HCT116 (cell line): ENCODE measurements around the gene DOK7.

Source experiments
- CTCF ChIP-seq, 3 experiments: fragments of 200-600 bp in 1 of 3; sonication (generic) in 1 of 3; IDR thresholded peaks in 2 of 3; conservative IDR thresholded peaks in 1 of 3; 2 replicates each; pipeline ENCODE4 v1.5.1; 2012 to 2017; ENCODE audit warnings: low read depth in 2 of 3, low read length in 2 of 3, antibody characterized with exemption in 1 of 3, borderline replicate concordance in 1 of 3, control low read depth in 1 of 3, mild to moderate bottlenecking in 1 of 3, mixed read lengths in 1 of 3, mixed run types in 1 of 3, moderate library complexity in 1 of 3; ENCODE audit not compliant: insufficient read depth in 1 of 3
- EZH2 ChIP-seq: fragments of 200-600 bp; sonication (generic); IDR thresholded peaks from 2 replicates; pipeline ENCODE4 v1.6.1; 2017; ENCODE audit warnings: antibody characterized with exemption, mixed run types
- RAD21 ChIP-seq: IDR thresholded peaks from 2 replicates; pipeline ENCODE4 v1.6.1; 2012; ENCODE audit warnings: low read depth, mild to moderate bottlenecking
- TCF7L2 ChIP-seq: IDR thresholded peaks from 2 replicates; pipeline ENCODE4 v1.7.0; 2011; ENCODE audit warnings: borderline replicate concordance, inconsistent platforms; ENCODE audit not compliant: insufficient read depth, insufficient read length; ENCODE audit errors: extremely low read depth
- ZNF274 ChIP-seq: fragments of 200-500 bp; sonication (Bioruptor generic); IDR thresholded peaks from 2 replicates; pipeline ENCODE4 v1.6.1; 2014; ENCODE audit warnings: mild to moderate bottlenecking, low read depth, low read length, inconsistent platforms

DNA sequence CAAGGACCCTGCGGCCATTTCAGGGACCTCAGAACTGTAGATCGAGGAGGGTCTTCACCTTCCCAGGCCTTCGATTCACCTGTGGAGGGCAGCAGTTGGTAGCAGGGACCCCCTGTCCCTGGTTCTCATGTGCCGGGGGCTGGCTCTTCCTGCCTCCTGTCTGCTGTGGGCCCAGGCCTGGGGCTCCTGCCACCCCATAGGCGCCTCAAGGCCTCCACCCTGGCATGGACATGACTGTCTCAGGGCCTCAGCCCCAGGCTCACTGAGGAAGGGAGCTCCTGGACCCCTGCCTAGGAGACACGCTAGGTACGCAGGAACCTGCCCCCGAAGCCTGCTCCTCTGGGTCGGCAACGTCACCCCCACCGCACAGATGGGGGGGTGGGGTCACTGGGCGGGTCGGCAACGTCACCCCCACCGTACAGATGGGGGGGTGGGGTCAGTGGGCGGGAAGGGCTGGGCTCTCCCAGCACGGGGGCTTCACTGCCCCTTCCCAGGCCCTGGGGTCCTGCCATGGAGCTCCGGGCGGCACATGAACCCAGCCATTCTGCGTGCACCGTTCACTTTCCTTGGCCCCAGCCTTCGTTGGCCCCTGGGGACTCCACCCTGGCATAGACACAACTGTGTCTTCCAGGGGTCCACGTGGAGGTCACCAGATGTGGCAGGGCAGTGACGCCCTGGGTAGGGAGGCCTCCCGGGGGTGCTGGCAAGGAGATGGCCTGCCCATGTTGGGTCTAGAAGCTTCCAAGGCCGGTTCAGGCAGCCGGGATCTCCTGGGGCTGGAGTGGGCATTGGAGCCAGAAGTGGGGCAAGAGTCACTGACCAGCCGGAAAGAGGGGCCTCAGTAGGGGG is 24.9 kb upstream of the DOK7 start:
- no peak for TF ChIP-seq CTCF (IDR thresholded peaks at IDR 0.05 in 2 of 3, conservative IDR thresholded peaks at IDR 0.05 in 1 of 3; ENCODE audit: borderline replicate concordance in 1 of 3, insufficient read depth in 1 of 3, low read depth in 2 of 3, low read length in 2 of 3)
- TF ChIP-seq TCF7L2: no peak
- TF ChIP-seq RAD21: no peak
- no peak for TF ChIP-seq ZNF274
- TF ChIP-seq EZH2: no peak
